OCI-M2 (cell line): ENCODE data around the gene NHERF1.

Experiments
- DNase-seq: peaks from one replicate; lab custom pipeline; 2025; ENCODE audit not compliant: unreplicated experiment; lab: John Stamatoyannopoulos, UW

NHERF1 gene

GRCh38 chr17:74782571-74782970 lies 34.1 kb downstream of the NHERF1 start:
- no peak for DNase-seq

DNA sequence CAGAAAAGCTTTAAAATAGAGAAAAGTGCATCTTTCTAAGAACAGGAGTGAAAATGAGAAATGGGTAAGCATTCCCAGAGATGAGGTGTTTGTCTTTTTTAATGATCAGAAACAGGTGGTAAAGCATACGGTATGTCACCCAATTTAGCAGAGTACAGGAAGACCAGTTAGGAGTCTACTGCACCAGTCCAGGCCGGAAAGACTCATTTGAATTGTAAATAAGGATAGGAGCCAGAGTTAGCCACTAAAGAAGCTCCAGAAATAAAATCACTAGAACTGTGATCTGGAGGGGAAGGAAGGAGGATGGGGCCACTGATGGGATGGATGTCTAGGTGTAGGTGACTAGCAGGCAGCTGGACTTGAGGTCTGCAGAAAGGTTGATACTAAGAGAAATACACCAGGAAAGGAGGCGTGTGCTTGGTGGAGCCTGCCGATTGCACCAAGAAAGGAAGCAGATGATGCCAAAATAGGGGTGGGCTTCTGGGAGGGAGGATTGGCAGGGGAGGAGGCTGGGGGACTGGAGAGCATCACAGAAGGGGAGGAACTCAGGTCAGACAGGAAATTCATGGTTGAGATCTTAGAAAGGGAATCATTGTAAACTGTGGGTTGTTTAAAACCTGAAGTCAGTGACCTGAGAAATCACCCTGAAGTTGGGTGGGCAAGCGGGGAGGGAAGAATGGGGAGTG lies 35.8 kb downstream of the NHERF1 start:
- DNase-seq, result no peak

DNA sequence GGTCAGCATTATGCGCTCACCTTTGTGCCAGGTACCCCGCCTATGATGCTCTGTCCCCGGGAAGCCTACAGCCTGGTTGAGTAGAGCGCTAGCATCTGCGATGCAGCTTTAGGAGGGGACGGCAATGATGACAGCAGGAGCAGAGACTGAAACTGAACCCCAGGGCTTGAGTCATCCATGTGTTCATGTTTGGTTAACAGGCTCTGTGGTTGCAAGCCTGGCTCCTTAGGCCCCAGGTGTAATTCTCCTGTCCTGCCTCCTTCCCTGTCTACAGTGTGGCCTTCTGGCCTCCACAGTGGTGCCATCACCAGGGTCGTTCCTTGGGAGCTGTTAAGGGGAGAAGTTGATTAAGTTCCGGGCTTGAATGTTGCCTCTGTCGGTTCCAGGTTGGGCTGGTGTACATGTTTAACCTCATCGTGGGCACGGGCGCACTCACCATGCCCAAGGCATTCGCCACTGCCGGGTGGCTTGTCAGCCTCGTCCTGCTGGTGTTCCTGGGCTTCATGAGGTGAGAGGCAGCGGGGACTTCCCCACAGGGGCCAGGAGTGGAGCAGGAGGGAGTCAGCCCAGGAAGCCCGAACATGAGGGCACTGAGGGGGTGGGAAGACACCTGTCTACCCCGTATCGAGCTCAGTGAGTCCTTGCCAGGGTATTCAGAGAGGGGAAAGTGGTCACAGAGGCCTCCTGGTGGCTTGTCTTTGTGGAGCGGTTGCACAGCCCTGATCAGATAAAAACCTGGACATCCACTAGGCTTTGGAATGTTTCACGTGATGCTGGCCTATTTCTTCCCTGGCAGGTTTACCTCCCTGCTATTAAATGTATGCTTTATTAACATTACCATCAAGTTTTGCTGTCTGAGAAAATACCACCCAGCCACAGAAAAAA lies 36.9 kb downstream of the NHERF1 start:
- DNase-seq, result no peak

DNA sequence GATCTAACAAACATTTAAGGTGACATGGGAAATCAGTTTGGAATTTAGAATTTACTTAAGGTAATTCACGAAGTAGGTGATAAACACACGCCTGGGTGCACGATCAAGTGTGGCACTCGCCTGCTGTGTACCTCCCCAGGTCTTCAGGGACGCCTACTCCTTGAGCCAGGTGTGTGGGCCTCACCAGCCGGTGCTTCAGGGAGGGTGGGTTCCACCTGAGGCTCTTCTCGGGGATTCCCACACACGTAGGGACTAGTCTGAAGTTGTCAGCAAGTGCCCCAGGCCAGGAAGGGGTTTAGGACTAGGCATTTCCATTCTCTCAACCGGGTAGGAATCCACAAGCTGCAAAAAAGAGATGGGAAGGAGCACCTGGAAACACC lies 37.5 kb downstream of the NHERF1 start:
- DNase-seq, result no peak

GRCh38 chr17:74786431-74787055 lies 38.1 kb downstream of the NHERF1 start:
- no peak for DNase-seq

- no peak for DNase-seq
Observed at GRCh38 chr17:74790161-74791058, 42.0 kb downstream of the NHERF1 start.

GRCh38 chr17:74792586-74793105 lies 44.2 kb downstream of the NHERF1 start:
- DNase-seq, result no peak

DNA sequence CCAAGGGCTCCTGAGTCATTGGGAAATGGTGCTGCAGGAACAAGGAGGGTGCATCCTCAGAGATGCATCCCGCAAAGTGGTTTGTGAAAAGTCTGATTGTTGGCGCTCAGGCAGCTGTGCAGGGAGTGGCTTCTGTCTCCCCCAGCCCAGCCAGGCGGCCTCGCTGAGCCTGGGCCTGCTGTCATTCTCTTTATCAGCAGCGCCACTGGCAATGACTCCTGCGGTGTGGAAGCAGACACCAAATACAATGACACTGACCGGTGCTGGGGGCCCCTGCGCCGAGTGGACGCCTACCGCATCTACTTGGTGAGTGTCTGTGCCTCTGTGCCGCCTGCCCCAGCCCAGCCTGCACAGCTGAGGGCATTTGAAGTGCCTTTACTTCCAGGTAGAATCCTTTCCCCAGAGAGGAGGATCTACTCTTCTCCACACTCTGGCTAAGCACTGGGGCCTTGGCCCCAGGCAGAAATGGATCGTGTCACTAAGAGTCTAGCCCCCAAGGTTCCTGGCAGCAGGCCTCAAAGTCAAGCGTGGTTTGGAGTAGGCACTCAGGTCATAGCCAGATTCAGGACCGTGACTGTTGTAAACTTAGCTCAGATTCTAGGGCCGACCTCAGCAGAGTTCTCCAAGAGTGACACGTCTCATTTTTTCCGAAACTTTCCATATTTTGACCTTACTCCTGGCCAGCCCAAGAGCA lies 47.0 kb downstream of the NHERF1 start:
- DNase-seq, result no peak

- no peak for DNase-seq
Observed at GRCh38 chr17:74796211-74796610, 47.8 kb downstream of the NHERF1 start.

- no peak for DNase-seq
Observed at GRCh38 chr17:74796866-74797265, 48.4 kb downstream of the NHERF1 start.

- DNase-seq, result no peak
Observed at GRCh38 chr17:74797824-74798223, 49.4 kb downstream of the NHERF1 start.

GRCh38 chr17:74798239-74798707 lies 49.8 kb downstream of the NHERF1 start:
- no peak for DNase-seq

- DNase-seq, result no peak
Observed at GRCh38 chr17:74799097-74799496, 50.7 kb downstream of the NHERF1 start.

GRCh38 chr17:74800531-74800930 lies 52.1 kb downstream of the NHERF1 start:
- DNase-seq, result no peak

DNA sequence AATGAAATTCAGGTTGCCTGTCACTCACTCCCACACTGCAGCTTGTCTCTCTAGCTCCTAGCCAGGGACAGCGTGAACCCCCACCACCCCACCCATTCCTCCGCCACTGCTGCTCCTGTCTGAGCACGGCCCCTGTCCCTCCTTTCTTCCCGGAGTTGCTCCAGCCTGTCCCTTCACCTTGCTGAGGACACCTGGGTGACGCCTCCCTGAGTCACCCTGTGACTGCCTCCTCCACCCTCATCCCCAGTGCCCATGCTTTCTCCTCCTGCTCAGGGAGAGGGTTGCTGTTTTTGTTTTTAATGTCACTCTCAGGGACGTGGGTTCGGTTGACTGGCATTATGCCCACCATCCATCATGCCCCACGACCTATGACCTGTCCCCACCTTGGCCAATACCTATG lies 53.5 kb downstream of the NHERF1 start:
- DNase-seq, result no peak

- no peak for DNase-seq
Observed at GRCh38 chr17:74803388-74803930, 55.0 kb downstream of the NHERF1 start.

DNA sequence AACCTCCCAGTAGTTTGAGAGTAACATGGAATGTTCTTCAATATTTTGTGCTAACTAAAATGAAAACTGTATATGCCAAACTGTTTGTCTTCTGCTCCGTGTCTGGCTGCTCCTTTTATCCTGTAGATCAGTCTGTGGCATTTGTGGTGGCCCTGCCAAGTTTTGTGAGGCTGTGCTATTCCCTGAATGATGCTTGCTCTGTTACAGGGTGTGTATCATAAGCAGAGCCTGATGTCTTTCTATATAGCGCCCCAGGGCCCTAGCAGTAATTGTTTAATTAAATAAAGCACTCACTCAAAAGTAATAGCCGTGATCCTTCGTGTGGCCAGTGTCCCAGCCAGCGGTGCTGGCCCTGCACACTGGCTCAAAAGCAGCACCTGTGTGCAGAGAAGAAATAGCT lies 55.5 kb downstream of the NHERF1 start:
- DNase-seq, result no peak

DNA sequence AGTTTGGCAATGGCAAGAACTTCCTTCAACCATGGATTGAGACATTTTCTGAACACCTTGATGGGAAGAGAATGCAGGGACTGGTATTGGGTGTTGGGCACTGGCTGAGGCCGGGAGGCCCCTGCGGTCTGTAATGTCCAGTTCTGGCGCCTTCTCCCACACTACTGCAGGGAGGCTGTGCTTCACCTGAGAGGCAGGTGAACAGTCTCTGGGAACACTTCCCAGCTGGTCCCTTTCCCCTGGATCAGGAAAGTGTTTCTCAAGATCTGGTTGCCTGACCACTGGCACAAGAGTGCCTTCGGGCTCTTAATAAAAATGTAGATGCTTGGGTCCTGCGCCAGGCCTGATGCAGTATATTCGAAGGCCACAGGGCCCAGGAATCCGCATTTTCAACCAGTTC lies 56.3 kb downstream of the NHERF1 start:
- no peak for DNase-seq

DNA sequence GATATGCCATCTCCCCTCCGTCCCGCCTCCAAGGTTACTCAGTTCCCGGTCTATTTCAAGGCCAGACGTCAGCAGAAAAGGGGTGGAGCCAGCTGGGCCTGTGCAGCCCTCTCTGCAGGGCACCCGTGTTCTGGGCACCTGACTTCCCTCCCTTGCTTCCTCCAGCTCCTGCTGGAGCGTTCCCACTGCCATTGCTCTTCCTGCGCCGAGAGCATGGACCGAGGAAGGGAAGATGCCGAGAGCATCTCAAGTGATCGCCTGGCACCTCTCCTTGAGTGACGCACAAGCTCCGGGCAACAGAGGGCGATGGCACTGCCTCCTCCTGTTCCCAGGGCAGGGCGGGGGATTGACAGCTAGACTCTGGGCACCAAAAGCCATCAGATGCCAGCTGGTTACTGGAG lies 57.2 kb downstream of the NHERF1 start:
- DNase-seq, result no peak

DNA sequence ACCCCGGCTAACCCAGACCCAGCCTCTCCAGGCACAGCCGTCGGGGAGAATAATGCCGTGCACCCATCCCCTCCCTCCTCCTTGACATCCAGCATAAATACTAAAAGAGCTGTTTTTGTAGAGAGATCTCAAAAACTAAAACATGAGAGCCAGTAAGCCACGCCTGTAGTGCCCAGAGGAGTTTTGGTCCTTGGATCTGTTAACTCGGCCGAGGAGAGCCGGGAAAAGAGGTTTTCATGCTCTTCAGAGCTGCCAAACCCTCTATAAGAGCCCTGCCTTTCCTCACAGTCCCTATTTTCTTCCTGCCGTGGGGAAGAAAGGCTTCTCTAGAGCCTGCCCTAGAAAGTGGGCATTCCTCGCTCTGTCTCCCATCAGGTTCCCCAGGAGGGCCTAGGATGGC lies 57.9 kb downstream of the NHERF1 start:
- DNase-seq, result no peak
